Right lung (tissue), 5 donors: ENCODE data around the gene SUPT20HL2. TPM values are rescaled to one million over a fixed set of nuclear protein-coding genes. Genes with fewer than 3 reads are reported as not detected.
"Not testable (repeated sequence)": the region's sequence is repeated elsewhere in the genome, so short reads cannot be mapped to it uniquely, and the experiment has no call there.

ENCODE experiments used
- DNase-seq, 2 donors: peaks; one replicate each; pipeline ENCODE4 v3.0.0-alpha.2; 2013
- polyA plus RNA-seq, 5 donors: library from polyadenylated mRNA; unstranded; fragments of 120-200 nt; gene quantifications; one replicate each; pipeline versions ENCODE4 v1.2.1 to v1.2.3, GENCODE V29; 2013; ENCODE audit warnings: inconsistent platforms in 1 of 5, low replicate concordance in 1 of 5; ENCODE audit not compliant: insufficient read length in 5 of 5, insufficient read depth in 1 of 5

Gene SUPT20HL2
- polyA plus RNA-seq, 5 donors, result not detected

DNA sequence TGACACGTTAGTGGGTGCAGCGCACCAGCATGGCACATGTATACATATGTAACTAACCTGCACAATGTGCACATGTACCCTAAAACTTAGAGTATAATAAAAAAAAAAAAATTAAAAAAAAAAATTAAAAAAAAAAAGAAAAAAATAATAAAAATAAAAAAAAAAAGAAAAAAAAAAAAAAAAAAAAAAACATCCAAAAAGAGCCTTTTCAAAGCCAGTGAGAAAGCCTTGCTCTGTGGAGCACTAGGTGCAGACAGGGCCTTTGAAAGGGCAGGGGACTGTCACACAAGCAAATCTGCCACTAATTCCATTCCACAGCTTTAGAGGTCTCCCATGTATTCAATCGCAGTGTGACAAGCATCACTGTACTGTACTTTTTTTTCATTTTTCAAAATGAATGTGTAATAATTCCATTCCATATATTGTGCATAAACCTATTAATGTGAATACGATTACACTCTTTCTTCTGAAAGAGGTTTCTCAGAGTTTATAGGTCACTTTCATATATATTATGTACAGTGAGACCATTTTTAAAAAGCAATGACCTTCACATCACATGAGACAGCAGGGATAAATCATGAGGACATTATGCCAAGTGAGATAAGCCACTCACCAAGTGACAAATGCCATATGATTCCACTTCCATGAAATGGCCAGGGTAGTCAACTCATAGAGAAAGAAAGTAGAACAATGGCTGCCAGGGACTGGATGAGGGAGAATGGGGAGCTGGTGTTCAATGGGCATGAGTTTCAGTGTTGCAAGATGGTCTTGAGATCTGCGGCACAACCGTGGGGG is 4.1 kb downstream of the SUPT20HL2 start:
- DNase-seq, result not testable (repeated sequence)

DNA sequence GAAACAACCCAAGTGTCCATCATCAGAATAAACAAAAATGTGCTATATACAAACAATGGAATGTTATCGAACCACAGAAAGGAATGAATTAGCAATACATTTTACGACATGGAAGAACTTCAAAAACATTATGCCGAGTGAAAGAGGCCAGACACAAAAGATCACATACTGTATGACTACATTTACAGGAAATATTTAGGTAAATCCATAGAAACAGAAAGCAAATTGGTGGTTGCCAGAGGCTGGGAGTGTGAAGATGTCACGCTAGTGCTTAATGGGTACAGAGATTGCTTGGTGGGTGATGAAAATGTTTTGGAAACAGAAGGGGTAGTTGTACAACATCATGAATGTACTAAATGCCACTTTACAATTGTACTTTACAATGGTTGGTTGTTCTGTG is 5.1 kb downstream of the SUPT20HL2 start:
- DNase-seq, result not testable (repeated sequence)

DNA sequence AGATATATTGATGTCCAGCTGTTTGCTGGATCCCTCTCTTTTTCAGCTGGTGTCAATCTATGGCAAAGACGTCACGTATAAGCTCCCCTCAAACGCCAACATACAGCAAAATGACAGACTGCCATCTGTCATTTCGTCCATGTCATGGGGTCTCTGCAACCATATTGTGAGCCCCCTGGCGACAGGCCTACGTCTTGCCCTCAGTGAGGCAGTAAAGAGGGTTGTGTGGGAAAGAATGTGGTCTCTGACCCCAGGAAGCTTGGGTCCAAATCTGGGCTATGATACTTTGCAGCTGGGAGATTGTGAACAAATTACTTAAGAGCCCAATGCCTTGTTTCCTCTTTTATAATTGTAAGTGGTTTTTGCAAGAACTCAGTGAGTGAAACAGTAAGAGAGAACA is 7.4 kb downstream of the SUPT20HL2 start:
- peak in 1 of 2 donors; percentile 25 for DNase-seq

DNA sequence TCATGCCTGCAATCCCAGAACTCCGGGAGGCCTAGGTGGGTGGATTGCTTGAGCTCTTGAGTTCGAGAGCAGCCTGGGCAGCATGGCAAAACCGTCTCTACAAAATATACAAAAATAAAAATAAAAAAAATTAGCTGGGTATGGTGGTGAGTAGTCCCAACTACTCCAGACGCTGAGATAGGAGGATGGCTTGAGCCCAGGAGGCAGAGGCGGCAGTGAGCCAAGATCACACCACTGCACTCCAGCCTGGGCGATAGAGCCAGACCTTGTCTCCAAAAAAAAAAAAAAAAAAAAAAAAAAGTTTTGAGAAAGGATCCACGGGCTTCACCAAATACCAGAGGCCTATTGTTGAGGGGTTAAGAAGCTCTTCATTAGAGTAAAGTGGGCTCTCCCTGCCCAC is 8.0 kb downstream of the SUPT20HL2 start:
- DNase-seq, result no peak

DNA sequence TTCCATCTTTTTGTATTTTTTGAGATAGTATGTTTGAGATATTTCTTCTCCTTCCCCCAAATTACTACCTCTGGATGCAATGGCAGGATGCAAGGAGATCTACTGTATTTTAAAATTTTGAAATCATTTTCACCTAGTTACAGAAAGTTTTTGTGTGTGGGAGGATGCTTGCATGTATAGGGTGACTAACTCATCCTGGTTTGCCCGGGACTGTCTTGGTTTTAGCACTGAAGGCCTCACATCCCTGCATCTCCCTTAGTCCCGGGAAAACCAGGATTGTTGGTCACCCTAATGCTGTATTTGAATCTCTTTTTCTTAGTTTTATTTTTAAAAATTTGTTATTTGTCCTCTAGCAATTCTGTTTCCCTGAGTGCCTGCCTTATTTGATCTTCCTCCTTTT is 12.1 kb downstream of the SUPT20HL2 start:
- DNase-seq, result no peak

DNA sequence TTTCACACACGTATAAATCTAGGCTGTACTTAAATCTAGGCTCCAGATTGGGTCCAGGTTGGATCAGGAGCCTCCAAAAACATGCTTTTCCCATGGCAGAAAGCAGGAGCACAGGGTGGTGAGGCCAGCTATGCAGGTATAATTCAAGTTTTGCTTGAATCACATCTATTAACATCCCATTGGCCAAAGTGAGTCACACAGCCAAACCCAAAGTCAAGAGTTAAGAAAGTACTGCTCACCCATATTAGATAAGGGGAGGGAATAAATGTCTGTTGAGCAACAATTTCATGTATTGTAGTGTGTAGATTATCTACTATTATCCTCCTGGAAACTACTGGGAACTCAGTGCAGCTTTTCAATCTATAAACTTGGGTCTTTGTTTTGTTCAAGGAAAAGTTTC is 12.8 kb downstream of the SUPT20HL2 start:
- DNase-seq, result no peak

DNA sequence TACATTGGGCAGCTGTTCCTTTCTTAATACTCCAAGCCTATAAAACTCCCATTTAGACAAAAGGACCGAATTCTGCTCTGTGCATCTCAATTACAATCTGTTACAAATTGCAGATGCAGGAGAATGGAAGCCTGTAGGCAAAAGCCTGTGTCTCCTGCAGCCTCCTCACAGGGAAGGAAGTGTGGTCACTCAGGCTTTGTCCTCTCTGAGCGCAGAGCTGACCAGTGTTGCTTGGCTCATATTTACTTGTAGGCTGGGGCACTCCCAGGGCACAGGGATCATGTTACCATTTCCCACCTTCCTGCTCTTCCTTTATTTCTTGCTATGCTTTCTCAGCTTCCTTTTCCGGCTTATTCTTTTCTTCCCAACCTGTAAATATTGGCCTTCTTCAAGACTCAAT is 15.7 kb downstream of the SUPT20HL2 start:
- no peak for DNase-seq

DNA sequence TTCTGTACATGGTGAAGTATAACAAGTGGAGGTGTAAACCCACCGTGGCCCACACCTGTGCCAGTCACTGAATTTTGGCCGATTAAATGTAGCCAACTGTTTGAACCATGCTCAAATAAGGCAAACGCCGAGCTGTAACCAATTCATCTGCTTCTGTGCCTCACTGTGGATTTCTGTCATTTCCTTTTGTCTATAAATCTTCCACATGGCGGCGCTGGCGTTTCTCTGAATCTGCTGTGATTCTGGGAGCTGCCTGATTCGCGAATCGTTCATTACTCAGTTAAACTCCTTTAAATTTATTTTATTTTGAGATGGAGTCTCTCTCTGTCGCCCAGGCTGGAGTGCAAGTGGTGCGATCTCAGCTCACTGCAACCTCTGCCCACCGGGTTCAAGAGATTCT is 19.2 kb downstream of the SUPT20HL2 start:
- DNase-seq, result no peak

DNA sequence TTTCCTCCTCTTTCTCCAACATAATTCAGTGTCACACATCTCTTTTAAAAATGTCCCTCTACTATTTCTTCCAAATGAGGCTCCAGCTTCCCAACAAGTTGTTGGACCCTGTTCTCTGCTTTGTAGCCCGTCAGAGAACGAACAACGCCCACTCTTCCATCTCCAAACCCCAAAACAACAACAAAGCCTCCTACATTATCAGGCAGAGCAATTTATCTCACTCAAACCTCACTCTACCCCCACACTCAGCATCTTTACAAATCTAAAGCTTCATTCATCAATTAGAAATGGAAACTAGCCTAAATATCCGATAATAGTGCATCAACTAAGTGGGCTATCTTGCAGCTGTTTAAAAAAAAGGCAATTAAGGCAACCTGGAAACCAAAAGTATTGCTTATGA is 20.5 kb downstream of the SUPT20HL2 start:
- DNase-seq, result no peak

DNA sequence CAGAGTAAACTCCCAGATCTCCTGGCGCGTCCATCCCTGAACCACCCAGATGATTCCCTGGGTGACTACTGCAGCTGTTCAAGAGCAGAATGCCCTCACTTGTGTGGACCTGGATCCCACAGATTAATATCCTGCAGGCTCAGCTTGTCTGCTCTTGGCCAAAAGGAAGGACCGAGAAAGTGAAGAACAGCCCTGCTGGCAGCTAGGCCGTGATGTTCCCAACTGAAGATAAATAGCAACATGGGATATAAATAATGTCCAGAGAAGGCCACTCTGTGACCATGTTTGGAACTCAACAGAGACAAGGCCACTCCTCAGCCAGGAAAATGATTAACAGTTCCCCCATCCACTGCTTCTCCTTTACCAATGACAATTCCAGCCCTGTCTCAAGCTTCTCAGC is 21.5 kb downstream of the SUPT20HL2 start:
- DNase-seq, result no peak

DNA sequence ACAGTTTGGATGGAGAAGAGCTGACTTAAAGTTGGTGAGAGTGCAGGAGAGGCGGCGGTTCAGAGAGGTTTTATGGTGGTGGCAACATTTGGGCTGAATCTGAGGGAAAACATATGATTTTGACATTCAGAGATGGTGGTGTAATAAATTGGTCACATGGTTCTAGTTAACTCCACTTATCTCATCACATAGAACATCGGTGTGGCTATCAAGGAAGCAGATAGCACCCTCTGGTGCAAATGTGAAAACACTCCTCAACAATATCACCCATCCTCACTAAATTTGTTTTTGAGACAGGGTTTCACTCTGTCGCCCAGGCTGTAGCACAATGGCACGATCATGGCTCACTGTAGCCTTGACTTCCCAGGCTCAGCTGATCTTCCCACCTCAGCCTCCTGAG is 28.8 kb downstream of the SUPT20HL2 start:
- DNase-seq, result no peak

DNA sequence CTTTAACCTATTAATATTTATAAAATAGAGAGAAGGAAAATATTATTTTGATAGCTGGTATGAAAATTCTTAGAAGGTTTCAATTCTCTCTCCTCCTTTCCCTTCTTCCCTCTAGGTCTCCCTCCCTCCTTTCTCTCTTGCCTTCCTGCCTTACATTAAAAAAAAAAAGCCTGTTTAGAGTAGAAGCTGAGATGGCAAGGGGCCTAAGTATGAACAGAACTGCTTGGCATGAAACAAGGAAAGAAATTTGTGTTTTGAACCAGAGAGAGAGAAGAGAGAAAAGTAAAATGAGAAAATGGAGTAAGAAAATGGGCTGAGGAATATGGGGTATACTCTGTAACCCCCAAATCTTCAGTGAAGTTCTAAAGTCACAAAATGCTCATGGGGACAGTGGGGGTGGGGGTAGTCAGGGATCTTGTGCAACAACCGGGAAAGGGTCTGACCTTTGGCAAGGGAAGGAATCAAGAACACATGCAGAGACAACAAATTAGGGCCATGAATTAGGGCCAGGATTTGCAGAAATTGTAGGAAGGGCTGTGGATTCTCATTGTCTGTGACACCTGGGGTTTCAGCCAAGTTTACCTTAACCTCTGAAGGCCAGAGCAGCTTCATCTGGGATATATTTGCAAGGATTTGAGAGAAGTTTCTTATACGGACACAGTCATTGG is 30.6 kb downstream of the SUPT20HL2 start:
- DNase-seq, result no peak

DNA sequence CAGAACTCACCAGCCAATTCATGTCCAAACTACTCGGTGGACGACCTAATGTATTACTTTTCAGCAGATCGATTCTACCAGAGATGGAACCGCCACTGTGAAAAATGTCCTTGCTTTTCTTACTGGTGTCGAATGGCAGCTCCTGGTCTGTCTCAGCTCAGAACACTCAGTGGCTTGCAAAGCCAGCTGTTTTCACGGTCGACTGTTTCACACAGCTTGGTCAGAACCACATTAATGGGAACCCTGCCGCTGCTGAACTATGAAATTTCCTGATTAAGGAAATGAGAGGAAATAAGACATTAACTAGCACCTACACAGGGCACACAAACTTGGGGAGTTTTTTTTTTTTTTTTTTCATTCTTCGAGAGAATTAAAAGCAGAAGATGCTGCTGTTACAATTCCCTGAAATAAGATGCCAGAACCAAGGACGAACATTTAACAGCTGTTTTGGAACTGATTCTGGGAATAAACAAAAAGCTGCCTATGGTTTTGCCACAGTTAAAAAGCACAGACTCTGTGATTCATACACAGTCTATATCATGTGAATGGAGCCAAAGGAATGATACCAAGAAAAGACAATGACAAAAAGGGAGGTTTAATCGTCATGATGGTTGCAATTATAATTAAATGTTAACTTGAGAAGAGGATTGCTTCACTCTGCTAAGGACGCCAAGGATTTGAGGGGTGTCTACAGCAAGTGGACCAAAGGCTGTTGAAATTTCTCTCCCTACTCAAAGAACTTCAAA is 31.3 kb downstream of the SUPT20HL2 start:
- DNase-seq, result peak; percentile 18 to 30

DNA sequence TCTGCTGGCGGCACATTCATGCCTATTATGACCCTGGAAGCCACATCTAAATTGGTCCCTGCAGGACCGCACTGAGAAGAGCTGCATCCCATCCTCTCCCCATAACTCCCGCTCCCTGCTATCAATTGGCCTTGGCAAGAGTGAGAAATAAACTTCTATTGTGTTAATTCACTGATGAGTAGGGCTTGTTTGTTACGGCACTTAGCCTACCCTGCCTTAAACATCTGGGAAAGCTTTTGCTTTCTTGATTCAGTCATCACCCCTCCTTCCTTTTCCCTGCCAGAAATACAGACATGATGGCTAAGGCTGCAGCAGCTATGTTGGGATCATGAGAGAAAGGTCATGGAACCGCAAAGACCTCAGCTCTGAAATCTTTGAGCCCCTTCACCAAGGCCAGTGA is 36.5 kb downstream of the SUPT20HL2 start:
- DNase-seq, result no peak

DNA sequence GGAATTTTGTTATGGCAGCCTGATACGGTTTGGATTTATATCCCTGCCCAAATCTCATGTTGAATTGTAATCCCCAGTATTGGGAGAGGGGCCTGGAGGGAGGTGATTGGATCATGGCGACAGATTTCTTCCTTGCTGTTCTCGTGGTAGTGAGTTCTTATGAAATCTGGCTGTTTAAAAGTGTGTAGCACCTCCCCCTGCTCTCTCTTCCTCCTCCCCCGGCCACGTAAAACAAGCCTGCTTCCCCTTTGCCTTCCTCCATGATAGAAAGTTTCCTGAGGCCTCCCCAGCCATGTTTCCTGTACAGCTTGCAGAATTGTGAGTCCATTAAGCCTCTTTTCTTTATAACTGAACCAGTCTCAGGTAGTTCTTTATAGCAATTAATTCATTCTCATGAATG is 37.9 kb downstream of the SUPT20HL2 start:
- no peak for DNase-seq

DNA sequence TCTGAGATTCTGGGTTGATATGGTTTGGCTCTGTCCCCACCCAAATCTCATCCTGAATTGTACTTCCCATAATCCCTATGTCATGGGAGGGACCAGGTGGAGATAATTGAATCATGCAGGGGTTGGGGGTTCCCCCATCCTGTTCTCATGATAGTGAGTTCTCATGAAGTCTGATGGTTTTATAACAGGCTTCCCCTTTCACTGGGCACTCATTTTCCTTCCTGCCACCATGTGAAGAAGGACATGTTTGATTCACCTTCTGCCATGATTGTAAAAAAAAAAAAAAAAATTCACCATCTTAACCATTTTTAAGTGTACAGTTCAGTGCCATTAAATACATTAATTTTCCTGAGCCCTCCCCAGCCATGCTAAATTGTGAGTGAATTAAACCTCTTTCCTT is 42.6 kb downstream of the SUPT20HL2 start:
- no peak for DNase-seq

DNA sequence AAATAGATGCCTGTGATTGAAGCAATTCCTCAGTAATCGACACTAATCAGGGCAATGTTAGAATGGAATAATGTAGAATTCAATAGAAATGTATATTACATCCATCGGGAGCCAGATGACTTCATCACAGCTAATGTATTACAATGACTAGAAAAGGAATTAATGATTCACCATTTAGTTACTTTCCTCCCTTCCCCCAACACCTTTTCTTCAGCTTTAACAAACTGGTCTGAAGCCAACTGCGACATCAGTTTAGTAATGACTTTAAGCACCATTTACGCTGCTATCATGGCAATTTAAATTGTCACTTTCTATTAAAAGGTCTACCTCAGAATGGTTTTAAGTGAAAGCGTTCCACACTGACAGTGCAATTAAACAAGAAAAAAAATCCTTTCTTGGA is 45.1 kb downstream of the SUPT20HL2 start:
- no peak for DNase-seq

DNA sequence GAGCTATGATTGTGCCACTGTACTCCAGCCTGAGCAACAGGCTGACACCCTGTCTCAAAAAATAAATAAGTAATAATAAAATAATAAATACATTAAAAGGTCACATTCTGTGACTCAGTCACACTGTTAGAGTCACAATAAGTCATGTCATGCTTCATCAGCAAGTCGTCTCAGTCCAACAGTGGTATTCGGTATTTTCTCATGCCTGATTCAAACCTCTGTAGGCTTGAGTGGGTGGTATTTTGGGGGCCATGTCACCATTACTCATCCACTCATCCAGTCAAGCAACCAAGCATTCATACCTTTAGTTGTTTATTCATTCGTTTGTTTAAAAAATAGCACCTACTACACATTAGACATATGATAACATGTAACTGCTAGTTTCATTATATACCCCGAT is 46.9 kb downstream of the SUPT20HL2 start:
- no peak for DNase-seq

DNA sequence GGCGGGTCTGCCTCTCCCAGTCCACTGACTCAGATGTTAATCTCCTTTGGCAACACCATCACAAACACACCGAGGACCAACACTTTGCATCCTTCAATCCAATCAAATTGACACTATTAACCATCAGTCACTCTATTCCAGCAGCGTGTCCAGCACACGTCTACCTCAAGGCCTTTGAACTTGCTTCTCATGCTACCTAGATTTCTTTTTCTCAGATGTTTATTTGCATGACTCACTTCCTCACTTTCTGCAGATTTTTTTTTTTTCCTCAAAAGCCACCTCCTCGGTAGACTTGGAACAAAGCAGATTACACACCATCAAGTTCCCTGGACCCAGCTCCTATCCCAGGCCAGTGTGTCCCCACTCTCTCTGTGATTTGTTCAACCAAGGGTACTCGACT is 49.5 kb downstream of the SUPT20HL2 start:
- no peak for DNase-seq

DNA sequence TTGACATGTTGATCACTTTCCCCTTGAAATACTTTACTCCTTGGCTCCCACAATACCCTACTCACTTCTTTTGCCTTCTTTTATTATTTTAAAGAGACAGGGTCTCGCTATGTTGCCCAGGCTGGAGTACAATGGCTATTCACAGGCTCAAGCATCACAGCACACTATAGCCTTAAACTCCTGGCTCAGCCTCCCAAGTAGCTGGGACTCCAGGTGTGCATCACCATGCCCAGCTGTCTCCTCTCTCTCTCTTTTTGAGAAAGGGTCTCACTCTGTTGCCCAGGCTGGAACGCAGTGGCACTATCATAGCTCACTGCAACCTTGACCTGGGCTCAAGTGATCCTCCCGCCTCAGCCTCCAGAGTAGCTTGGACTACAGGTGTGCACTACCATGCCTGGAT is 51.6 kb downstream of the SUPT20HL2 start:
- DNase-seq, result no peak
